Uterus (tissue), 4 donors: ENCODE data around the gene USF1. TPM values are rescaled to one million over a fixed set of nuclear protein-coding genes. Genes with fewer than 3 reads are reported as not detected.
"Not testable (repeated sequence)": the region's sequence is repeated elsewhere in the genome, so short reads cannot be mapped to it uniquely, and the experiment has no call there.

ENCODE experiments used
- DNase-seq, 2 donors: peaks; one replicate each; pipeline ENCODE4 v3.0.0-alpha.2; 2019 to 2020
- H3K27ac ChIP-seq, 2 donors: fragments of 200-600 bp; sonication (generic); 1 replicate in 1 of 2; 2 replicates in 1 of 2; pipeline ENCODE4 v1.5.1; 2016 to 2018
- H3K27me3 ChIP-seq, 2 donors: fragments of 200-600 bp; sonication (generic); one replicate each; pipeline ENCODE4 v1.5.1; 2018 to 2019; ENCODE audit warnings: control low read depth in 1 of 2
- H3K36me3 ChIP-seq, 2 donors: fragments of 200-600 bp; sonication (generic); one replicate each; pipeline ENCODE4 v1.5.1; 2019; ENCODE audit warnings: control low read depth in 1 of 2
- H3K4me1 ChIP-seq, 2 donors: fragments of 200-600 bp; sonication (generic); one replicate each; pipeline ENCODE4 v1.5.1; 2018 to 2019; ENCODE audit warnings: control low read depth in 1 of 2
- H3K4me3 ChIP-seq, 2 donors: fragments of 200-600 bp; sonication (generic); 1 replicate in 1 of 2; 2 replicates in 1 of 2; pipeline ENCODE4 v1.5.1; 2018 to 2019; ENCODE audit warnings: mild to moderate bottlenecking in 1 of 2
- H3K9me3 ChIP-seq, 2 donors: fragments of 200-600 bp; sonication (generic); one replicate each; pipeline ENCODE4 v1.5.1; 2019; ENCODE audit warnings: control low read depth in 1 of 2
- POLR2A ChIP-seq, 2 donors: fragments of 450-650 bp; IDR thresholded peaks; one replicate each; pipeline ENCODE4 v1.6.1; 2016; ENCODE audit warnings: antibody characterized with exemption in 2 of 2, mild to moderate bottlenecking in 1 of 2, moderate library complexity in 1 of 2
- intact Hi-C: fragments of 100-400 bp; cut with DNase I; formaldehyde crosslinking; loops from one replicate; pipeline ENCODE4 v1.15.1; 2023; ENCODE audit warnings: low total_unique reads
- total RNA-seq, 4 donors: library from RNA; depleted of rRNA in 3 of 4; stranded (reverse); fragments of >200 nt in 3 of 4; gene quantifications; one replicate each; pipeline versions ENCODE4 v1.1.0 to v1.2.4, GENCODE V29; 2014 to 2023
- TF ChIP-seq, protein P1 (sequence below), 4 experiments: fragments of 200-600 bp in 2 of 4; fragments of 450-650 bp in 2 of 4; sonication (generic) in 2 of 4; IDR thresholded peaks; one replicate each; pipeline ENCODE4 v1.5.1; 2016 to 2019; ENCODE audit warnings: antibody characterized with exemption in 4 of 4, mild to moderate bottlenecking in 2 of 4, moderate library complexity in 1 of 4
- donor health status: DM: yes; HTN: yes; CAD: no.

USF1 gene
- total RNA-seq, 4 donors from 2014 or later: 20.7 to 71.8 (median 44.2) TPM

DNA sequence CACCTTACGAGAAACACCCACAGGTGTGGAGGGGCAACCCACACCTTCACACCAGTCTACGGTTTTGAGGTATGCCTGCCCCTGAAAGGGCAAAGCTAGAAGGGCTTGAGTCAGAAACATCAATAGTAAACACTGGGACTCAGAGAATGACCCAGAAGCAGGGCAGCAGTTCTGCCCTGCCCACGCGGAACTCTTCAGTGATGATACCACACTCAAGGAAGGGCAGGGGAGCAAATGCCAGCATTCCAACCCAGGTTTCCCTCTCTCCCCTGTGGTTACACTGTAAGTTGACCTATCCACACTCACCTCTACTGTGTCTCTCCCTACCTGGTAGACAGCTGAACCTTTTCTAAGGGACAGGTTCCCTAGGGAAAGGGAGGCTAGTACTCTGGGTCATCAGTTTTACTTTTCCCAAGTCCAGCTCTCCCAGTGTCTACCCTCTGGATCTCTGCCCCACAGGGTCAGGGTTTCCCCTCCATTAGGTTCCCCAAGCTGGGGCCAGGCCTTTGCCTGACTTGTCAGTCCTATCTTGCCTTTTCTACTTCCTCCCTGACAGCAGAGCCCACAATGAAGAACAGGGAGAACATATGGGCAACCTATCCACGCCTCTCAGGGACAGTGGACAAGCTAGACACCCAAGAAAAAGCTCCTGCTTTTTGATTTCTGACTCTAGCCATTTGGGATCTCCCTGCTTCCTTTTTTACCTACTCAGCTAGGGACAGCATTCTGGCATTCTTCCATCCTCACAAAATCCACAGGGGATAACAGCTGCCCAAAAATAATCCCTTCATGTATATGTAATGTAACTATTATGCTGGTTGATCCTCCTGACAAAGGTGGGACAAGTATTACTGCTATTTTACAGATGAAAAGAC is 27.8 kb downstream of the USF1 start:
- no peak for DNase-seq
- no peak overlapping the region for H3K4me3 ChIP-seq
- H3K27ac ChIP-seq: no peak overlapping the region
- TF ChIP-seq, protein P1, sequence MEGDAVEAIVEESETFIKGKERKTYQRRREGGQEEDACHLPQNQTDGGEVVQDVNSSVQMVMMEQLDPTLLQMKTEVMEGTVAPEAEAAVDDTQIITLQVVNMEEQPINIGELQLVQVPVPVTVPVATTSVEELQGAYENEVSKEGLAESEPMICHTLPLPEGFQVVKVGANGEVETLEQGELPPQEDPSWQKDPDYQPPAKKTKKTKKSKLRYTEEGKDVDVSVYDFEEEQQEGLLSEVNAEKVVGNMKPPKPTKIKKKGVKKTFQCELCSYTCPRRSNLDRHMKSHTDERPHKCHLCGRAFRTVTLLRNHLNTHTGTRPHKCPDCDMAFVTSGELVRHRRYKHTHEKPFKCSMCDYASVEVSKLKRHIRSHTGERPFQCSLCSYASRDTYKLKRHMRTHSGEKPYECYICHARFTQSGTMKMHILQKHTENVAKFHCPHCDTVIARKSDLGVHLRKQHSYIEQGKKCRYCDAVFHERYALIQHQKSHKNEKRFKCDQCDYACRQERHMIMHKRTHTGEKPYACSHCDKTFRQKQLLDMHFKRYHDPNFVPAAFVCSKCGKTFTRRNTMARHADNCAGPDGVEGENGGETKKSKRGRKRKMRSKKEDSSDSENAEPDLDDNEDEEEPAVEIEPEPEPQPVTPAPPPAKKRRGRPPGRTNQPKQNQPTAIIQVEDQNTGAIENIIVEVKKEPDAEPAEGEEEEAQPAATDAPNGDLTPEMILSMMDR (IDR thresholded peaks at IDR 0.05): no peak
- no peak for TF ChIP-seq POLR2A (IDR thresholded peaks at IDR 0.05)
- H3K36me3 ChIP-seq: no peaks in the 10 kb centered on the region
- peaks cover 0 to 4% of the 10 kb centered on the region in 2 donors for H3K4me1 ChIP-seq
- intact Hi-C loops: no loop called here
- no peaks in the 10 kb centered on the region for H3K9me3 ChIP-seq
- H3K27me3 ChIP-seq: peaks cover 0 to 5% of the 10 kb centered on the region in 2 donors

DNA sequence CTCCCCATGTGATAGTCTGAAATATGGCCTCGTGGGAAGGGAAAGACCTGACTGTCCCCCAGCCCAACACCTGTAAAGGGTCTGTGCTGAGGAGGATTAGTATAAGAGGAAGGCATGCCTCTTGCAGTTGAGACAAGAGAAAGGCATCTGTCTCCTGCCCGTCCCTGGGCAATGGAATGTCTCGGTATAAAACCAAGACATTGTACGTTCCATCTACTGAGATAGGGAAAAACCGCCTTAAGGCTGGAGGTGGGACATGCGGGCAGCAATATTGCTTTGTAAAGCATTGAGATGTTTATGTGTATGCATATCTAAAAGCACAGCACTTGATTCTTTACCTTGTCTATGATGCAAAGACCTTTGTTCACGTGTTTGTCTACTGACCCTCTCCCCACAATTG is 28.6 kb downstream of the USF1 start:
- intact Hi-C loops, H3K27ac ChIP-seq, H3K4me1 ChIP-seq, DNase-seq, H3K36me3 ChIP-seq, H3K9me3 ChIP-seq, H3K4me3 ChIP-seq, H3K27me3 ChIP-seq: not testable (repeated sequence)

DNA sequence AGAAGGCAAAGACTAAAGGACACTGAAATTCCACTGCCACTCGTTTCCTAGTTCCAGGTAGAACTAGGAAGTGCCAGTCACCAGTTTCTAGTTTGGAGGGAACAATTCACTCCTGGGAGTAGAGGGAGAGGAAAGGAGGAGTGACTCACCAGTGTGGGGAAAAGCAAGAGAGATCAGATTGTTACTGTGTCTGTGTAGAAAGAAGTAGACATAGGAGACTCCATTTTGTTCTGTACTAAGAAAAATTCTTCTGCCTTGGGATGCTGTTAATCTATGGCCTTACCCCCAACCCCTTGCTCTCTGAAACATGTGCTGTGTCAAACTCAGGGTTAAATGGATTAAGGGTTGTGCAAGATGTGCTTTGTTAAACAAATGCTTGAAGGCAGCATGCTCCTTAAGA is 29.1 kb downstream of the USF1 start:
- H3K36me3 ChIP-seq, DNase-seq, intact Hi-C loops, H3K4me3 ChIP-seq, H3K9me3 ChIP-seq, H3K4me1 ChIP-seq, H3K27ac ChIP-seq, H3K27me3 ChIP-seq: not testable (repeated sequence)

DNA sequence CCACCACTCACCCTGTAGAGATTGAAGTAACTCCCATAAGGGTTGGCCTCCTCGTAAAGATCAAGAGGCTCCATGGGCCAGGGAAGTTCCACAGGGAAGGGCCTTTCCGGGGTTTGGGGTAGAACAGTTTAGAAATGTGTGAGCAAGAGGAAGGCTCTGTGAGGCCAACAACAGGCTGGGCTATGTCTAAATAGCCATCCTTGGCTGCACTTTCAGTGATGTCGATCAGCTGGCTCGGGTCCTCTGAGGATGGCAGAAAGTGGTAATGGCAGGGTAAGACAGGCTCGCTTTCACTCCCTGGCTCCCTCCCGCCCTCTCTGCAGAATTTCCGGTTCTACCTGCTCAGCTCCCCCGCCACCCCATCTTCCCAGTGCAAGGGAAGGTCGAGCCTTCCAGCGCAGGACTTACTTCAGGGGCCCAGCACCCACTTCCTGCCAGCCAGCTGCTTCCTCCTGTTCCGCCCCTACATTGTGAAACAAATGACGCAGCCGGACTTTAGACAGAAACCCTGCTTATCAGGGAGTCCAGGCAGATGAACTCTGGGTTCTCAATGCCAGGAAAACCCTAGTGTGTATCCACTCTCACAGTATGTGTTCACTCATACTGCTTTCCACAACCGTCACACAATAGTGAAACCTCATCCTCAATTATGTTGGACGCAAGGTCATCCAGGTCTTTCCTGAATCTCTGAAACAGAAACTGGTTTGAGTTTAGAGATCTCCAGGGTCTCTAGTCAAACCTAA is 32.1 kb downstream of the USF1 start:
- peak; percentile 34 to 77 for DNase-seq
- TF ChIP-seq, protein P1 (IDR thresholded peaks at IDR 0.05): no peak
- TF ChIP-seq POLR2A (IDR thresholded peaks at IDR 0.05): peak in 1 of 2 donors; percentile 14
- Histone ChIP-seq H3K4me3 (no peak overlapping the region), H3K9me3 (no peaks in the 10 kb centered on the region), H3K27me3 (no peaks in the 10 kb centered on the region), H3K4me1 (no peaks in the 10 kb centered on the region), H3K27ac (peak overlapping the region; percentile 63 to 77), H3K36me3 (no peaks in the 10 kb centered on the region)
- intact Hi-C loops: no loop called here

DNA sequence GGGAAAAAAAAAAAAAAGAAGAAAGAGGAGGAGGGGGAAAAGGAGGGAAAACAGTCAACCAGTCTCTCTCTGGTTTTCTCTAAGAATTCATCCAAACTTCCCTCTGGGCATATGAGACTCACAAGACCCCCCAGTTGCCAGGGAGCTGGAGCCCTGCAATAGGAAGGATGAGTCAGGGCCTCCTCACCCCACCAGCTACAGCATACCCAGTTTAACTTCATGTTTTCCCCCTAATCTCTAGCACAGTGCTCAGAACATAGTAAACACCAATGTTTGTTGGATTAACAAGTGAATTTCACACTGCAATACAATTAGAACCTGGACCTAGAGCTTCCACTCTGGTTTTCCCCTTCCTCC is 32.7 kb downstream of the USF1 start:
- no peaks in the 10 kb centered on the region for H3K27me3 ChIP-seq
- H3K27ac ChIP-seq: peak overlapping the region; percentile 55 to 77
- H3K9me3 ChIP-seq: no peaks in the 10 kb centered on the region
- no peaks in the 10 kb centered on the region for H3K36me3 ChIP-seq
- intact Hi-C loops: no loop called here
- H3K4me3 ChIP-seq: no peak overlapping the region
- no peaks in the 10 kb centered on the region for H3K4me1 ChIP-seq
- DNase-seq: no peak
- TF ChIP-seq, protein P1 (IDR thresholded peaks at IDR 0.05): no peak
- no peak for TF ChIP-seq POLR2A (IDR thresholded peaks at IDR 0.05)

DNA sequence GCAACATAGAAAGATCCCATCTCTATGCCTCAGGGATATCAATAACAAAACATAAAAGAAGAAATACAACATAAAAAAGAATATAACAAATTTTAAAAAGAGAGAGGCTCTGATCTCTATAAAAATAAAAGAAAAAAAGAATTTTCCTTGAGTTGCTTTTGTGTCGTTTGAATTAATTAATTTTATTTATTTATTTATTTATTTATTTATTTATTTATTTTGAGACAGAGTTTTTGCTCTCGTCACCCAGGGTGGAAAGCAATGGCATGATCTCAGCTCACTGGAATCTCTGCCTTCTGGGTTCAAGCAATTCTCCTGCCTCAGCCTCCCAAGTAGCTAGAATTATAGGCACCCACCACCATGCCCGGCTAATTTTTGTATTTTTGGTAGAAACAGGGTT is 33.4 kb downstream of the USF1 start:
- no peaks in the 10 kb centered on the region for H3K4me1 ChIP-seq
- no peaks in the 10 kb centered on the region for H3K36me3 ChIP-seq
- no peak for DNase-seq
- TF ChIP-seq POLR2A (IDR thresholded peaks at IDR 0.05): no peak
- TF ChIP-seq, protein P1 (IDR thresholded peaks at IDR 0.05): no peak
- H3K4me3 ChIP-seq: no peak overlapping the region
- H3K9me3 ChIP-seq: no peaks in the 10 kb centered on the region
- intact Hi-C loops: no loop called here
- H3K27ac ChIP-seq: peak overlapping the region in 1 of 2 donors; percentile 77
- no peaks in the 10 kb centered on the region for H3K27me3 ChIP-seq
